Psoas muscle (tissue), 8 donors: ENCODE results near the gene CFAP57. TPM values are rescaled to one million over a fixed set of nuclear protein-coding genes. Genes with fewer than 3 reads are reported as not detected.

Source experiments
- ATAC-seq, 4 donors: fragments of 200-7000 bp; cut with Tn5 transposase; one replicate each; pipeline ENCODE4 v1.9.1; 2020; ENCODE audit warnings: moderate library complexity in 3 of 4, mild to moderate bottlenecking in 2 of 4
- DNase-seq, 2 donors: peaks; one replicate each; pipeline ENCODE4 v3.0.0-alpha.2; 2020
- H3K27ac ChIP-seq: fragments of 200-600 bp; one replicate; pipeline ENCODE4 v1.8.0; 2022
- H3K27me3 ChIP-seq, 3 donors: fragments of 200-600 bp in 1 of 3; one replicate each; pipeline versions ENCODE4 v1.6.1 to v1.8.0; 2013 to 2022; ENCODE audit warnings: low read length in 2 of 3, mild to moderate bottlenecking in 2 of 3, moderate library complexity in 1 of 3; ENCODE audit not compliant: insufficient read depth in 3 of 3
- H3K36me3 ChIP-seq, 2 donors: fragments of 200-600 bp in 1 of 2; one replicate each; pipeline versions ENCODE4 v1.6.1 to v1.8.0; 2013 to 2022; ENCODE audit warnings: low read depth in 1 of 2, mild to moderate bottlenecking in 1 of 2, moderate library complexity in 1 of 2; ENCODE audit not compliant: insufficient read depth in 1 of 2
- H3K4me1 ChIP-seq: fragments of 200-600 bp; one replicate; pipeline ENCODE4 v1.8.0; 2022
- H3K4me3 ChIP-seq: fragments of 200-600 bp; one replicate; pipeline ENCODE4 v1.8.0; 2022; ENCODE audit warnings: mild to moderate bottlenecking
- H3K9me3 ChIP-seq: fragments of 200-600 bp; one replicate; pipeline ENCODE4 v1.8.0; 2022
- WGBS, 3 donors: extraction: QIAGEN DNeasy Blood & Tissue Kit; methylation state at CpG; one replicate each; pipeline versions ENCODE4 v1.1.6 to v1.1.7; 2013; 5-methylcytosine and 5-hydroxymethylcytosine counted together
- intact Hi-C, 2 donors: fragments of 100-400 bp; cut with DNase I; formaldehyde crosslinking; loops; one replicate each; pipeline versions ENCODE4 v1.11.0 to v1.14.2; 2022
- polyA plus RNA-seq, 3 donors: library from polyadenylated mRNA; stranded (reverse); fragments of 200-250 nt; gene quantifications; one replicate each; pipeline ENCODE4 v1.2.3, GENCODE V29; 2013
- total RNA-seq, 4 donors: library from RNA; stranded (reverse); fragmentation: NEBNext Ultra II Directional in 2 of 4; extraction: Animal tissue kit (Norgen Biotek cat#: 25700) in 2 of 4; gene quantifications; one replicate each; pipeline versions ENCODE4 v1.2.1 to v1.2.4, GENCODE V29; 2021 to 2023
- TF ChIP-seq, protein P1 (sequence below): fragments of 200-600 bp; IDR thresholded peaks from one replicate; pipeline ENCODE4 v1.8.0; 2022; ENCODE audit warnings: antibody characterized with exemption
- donor health status: healthy with polysubstance abuse.
- donor health status: DM: no; HTN: no; CAD: no; lungs with moderate emphysema.
- donor health status: Bipolar disorder and iron deficiency.
- donor health status: healthy.
- donor health status: DM: yes; HTN: yes; CAD: no.
- donor health status: DM: no; HTN: no; CAD: no.
- donor health status: DM: no; HTN: no; CAD: no.
- donor health status: DM: yes; HTN: yes; CAD: no.

Gene CFAP57
- total and polyA plus RNA-seq, 7 donors = 0.04 to 0.26 (median 0.11) TPM; not detected in 3

DNA sequence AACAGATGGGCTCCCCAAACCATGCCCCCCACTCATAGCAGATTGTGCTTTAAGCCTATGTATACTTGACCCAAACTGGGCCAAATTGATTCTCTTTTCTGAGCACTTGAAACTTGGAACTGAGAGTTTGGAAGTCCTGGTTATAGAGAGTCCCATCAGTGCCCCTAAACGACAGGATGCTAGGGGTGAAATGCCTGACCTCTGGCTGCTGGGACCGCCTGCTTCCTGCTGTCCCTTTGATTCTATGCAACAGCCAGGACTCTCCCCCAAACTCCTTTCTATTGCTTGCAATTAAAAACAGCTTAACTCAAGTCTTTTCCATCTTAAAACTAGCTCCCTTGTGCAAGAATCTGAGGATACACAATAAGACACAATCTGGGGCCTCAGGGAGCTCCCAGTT is 108.6 kb downstream of the CFAP57 start:
- DNase-seq (no peak), ATAC-seq (no peak)
- intact Hi-C loops = no loop called here
- Histone ChIP-seq H3K4me3 (no peak overlapping the region), H3K4me1 (no peaks in the 10 kb centered on the region), H3K9me3 (no peaks in the 10 kb centered on the region), H3K36me3 (no peaks in the 10 kb centered on the region), H3K27ac (no peak overlapping the region), H3K27me3 (peaks cover 0 to 6% (median 0%) of the 10 kb centered on the region in 3 donors)
- WGBS, 3 donors = 10 to 28% (median 18%) methylated on average over 2 of the region's 2 CpGs
- TF ChIP-seq, protein P1, sequence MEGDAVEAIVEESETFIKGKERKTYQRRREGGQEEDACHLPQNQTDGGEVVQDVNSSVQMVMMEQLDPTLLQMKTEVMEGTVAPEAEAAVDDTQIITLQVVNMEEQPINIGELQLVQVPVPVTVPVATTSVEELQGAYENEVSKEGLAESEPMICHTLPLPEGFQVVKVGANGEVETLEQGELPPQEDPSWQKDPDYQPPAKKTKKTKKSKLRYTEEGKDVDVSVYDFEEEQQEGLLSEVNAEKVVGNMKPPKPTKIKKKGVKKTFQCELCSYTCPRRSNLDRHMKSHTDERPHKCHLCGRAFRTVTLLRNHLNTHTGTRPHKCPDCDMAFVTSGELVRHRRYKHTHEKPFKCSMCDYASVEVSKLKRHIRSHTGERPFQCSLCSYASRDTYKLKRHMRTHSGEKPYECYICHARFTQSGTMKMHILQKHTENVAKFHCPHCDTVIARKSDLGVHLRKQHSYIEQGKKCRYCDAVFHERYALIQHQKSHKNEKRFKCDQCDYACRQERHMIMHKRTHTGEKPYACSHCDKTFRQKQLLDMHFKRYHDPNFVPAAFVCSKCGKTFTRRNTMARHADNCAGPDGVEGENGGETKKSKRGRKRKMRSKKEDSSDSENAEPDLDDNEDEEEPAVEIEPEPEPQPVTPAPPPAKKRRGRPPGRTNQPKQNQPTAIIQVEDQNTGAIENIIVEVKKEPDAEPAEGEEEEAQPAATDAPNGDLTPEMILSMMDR = no peak

DNA sequence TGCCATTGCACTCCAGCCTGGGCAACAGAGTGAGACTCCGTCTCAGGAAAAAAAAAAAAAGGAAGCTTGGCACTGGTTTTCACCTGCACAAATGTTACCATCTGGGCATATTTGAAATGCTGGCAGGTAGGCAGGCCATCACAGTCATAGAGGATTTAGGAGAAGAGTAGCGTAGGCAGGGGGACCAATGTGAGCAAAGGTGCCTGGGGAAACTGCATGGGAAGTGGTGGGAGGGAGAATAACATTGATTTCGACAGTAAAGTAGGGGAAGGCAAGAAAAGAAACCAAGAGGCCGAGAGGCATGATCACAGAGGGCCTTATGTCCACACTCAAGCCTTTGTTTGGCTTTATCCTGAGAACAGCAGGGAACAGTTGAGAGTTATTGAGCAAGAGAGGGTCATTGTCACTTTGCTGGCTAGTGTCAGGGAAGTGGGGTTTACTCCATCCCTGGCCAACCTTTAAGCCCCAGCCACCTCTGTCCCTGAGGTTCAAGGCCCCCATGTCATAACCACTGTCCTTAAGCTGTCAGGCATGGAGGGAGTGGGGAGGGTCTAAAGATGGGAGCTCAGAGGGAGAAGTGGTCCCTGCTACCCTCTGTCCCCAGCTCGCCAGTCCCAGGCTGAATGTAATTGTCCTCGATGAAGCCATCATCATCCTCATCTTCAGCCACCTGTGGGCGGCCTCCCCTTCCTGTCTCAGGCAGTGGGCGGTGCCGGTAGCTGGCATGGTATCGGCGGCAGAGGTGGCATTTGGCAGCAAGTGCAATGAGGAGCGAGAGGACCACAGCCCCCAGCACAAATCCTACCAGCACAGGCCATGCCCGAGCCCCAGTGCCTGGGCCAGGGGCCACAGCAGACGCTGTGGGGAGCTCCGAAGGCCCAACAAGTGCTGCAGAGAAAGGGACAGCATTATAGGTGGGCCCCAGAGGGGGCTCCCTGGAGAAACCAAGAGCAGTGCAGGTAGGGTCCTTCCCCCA is 110.4 kb downstream of the CFAP57 start:
- H3K27ac ChIP-seq = no peak overlapping the region
- H3K4me3 ChIP-seq = no peak overlapping the region
- no peaks in the 10 kb centered on the region for H3K4me1 ChIP-seq
- DNase-seq (no peak), ATAC-seq (no peak)
- H3K36me3 ChIP-seq = no peaks in the 10 kb centered on the region
- peaks cover 0 to 4% (median 0%) of the 10 kb centered on the region in 3 donors for H3K27me3 ChIP-seq
- no peaks in the 10 kb centered on the region for H3K9me3 ChIP-seq
- 80 to 89% (median 80%) methylated on average over 15 of the region's 15 CpGs for WGBS, 3 donors
- TF ChIP-seq, protein P1 = no peak
- intact Hi-C loops = no loop called here

DNA sequence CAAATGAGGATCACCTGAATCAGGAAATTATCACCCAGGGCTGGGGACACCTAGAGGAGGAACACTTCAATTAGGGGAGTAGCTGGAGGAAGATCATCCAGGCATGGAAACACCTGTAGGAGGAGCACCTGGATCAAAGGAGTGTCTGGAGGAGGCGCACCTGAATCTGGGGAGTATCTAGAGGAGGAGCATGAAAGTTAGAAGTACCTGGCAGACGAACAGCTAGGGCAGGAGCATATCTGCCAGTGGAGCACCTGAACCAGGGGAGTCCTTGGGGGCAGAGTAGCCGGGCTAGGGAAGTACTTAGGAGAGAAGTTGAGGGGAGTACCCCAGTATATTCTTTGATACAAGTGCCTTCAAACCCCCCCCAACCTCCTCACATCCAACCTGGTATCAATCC is 111.9 kb downstream of the CFAP57 start:
- Histone ChIP-seq H3K27me3 (peaks cover 0 to 4% (median 0%) of the 10 kb centered on the region in 3 donors), H3K36me3 (no peaks in the 10 kb centered on the region), H3K9me3 (no peaks in the 10 kb centered on the region), H3K4me3 (no peak overlapping the region), H3K4me1 (no peaks in the 10 kb centered on the region), H3K27ac (no peak overlapping the region)
- WGBS, 3 donors = 82 to 85% (median 84%) methylated on average over 3 of the region's 3 CpGs
- no peak for DNase-seq
- ATAC-seq = no peak
- intact Hi-C loops = no loop called here
- TF ChIP-seq, protein P1 = no peak

DNA sequence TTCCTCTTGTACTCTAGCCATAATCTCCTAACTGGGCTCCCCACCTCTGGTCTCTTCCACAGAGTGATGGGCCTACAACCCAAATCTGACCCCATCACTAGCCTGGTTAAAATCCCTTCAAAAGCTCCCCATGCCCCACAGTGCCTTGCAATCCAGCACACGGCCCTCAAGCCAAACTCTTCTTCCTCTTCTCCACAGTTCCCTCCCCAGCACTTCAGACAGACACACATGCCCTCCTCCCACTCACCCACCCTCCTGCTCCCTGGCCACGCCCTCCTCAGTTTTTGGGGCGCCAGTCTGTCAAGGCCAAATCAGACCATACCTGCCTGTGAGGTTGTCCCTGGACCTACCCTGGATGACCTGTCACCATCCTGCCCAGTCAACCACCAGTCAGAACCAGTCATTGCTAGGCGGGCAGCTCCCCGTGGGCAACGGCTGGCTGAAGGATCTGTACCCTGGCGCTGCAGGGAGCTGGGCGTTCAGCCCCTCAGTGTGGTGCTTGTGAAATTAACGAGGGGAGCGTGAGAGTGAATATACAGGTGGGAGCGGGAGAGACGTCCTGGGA is 112.5 kb downstream of the CFAP57 start:
- TF ChIP-seq, protein P1 = no peak
- Histone ChIP-seq H3K9me3 (no peaks in the 10 kb centered on the region), H3K4me3 (no peak overlapping the region), H3K36me3 (no peaks in the 10 kb centered on the region), H3K27ac (no peak overlapping the region), H3K4me1 (no peaks in the 10 kb centered on the region), H3K27me3 (peaks cover 0 to 4% (median 0%) of the 10 kb centered on the region in 3 donors)
- 70 to 87% (median 77%) methylated on average over 12 of the region's 12 CpGs for WGBS, 3 donors
- ATAC-seq (no peak), DNase-seq (no peak)
- intact Hi-C loops = no loop called here
